ENCODE results near the gene NOD2.

The NOD2 gene

DNA sequence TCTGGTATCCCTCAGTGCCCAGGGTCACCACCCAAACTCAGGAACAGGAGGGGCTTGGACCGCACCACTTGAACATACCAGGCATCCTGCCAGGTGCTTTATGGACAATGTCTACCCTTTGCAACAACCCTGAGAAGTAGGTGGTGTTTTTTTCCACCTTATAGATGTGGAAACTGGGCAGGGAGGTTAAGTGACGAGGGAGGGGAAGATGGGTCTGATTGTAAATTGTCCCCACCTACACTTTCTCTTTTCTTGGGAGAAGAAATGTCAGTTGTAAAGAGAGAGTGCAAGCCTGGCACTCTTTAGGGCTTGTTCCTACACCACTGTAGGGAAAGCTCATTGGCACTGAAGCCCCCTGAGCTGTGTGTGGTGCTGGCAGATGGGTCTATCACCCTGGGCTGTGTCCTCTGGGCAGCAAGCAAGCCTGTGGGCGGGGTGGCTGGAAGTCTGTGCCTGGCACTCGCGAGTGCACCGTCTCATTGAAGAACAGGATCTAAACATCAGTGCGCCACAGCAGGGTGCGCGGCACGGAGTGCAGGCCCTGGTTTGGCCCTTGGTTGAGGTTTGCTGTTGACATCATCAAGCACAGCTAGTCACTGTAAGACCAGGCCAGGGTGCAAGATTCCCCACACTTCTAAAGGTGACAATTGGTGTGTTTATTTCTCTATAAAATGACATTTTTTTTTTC lies 15.1 kb downstream of the NOD2 start:
- DNase-seq (ENCODE audit: low read depth) = no peak
- no peak overlapping the region for H3K4me3 ChIP-seq (ENCODE audit: control insufficient read depth, low read depth, low read length)
- TF ChIP-seq, protein P1, sequence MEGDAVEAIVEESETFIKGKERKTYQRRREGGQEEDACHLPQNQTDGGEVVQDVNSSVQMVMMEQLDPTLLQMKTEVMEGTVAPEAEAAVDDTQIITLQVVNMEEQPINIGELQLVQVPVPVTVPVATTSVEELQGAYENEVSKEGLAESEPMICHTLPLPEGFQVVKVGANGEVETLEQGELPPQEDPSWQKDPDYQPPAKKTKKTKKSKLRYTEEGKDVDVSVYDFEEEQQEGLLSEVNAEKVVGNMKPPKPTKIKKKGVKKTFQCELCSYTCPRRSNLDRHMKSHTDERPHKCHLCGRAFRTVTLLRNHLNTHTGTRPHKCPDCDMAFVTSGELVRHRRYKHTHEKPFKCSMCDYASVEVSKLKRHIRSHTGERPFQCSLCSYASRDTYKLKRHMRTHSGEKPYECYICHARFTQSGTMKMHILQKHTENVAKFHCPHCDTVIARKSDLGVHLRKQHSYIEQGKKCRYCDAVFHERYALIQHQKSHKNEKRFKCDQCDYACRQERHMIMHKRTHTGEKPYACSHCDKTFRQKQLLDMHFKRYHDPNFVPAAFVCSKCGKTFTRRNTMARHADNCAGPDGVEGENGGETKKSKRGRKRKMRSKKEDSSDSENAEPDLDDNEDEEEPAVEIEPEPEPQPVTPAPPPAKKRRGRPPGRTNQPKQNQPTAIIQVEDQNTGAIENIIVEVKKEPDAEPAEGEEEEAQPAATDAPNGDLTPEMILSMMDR (conservative IDR thresholded peaks at IDR 0.05; ENCODE audit: control insufficient read depth, insufficient read depth, low read depth, low read length) = no peak

DNA sequence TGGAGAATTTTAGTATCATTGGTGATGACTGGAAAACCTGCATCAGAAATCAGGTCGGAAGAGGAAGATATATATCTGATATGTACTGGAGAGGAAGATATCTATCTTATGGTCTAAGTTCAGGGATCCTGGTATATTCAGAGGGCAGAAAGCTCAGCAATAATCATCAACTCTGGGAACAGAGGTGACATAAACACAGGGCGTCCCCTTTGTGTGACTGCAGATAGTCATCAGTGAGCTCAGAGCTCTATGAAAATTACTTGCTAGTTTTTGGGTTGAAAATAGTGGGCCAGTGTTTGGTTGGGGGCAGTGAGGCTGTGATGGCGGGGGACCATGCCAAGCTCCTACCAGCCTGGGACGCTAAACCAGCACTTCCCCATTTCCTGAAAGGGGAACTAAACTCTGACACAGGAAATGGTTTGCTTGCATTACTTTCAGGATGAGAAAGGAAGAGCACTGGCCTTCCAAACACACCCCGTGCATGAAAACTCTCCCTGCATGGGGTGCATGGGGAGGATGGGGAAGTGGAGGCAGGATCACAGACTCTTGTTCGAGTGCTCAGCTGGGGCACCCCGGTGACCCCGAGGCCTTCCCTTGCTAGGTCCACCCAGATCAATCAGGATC lies 15.8 kb downstream of the NOD2 start:
- H3K4me3 ChIP-seq (ENCODE audit: control insufficient read depth, low read depth, low read length) = no peak overlapping the region
- DNase-seq (ENCODE audit: low read depth) = no peak

DNA sequence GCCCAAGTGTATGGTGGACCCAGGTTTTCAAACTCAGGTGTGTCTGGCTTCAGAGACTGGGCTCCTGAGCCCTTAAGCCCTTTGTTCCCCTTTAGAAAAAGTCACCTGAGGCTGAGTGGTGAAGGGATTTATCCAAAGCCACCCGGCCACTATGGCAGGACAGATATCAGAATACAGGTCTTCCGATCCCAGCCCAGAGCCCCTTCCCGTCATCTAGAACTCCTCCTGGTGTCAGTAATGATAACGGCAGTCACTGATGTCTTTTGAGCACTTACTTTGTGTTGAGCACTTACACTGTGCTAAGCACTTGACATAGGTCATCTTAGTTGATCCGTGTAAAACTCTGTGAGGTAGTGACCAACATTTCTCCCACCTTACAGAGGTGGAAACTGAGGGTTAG lies 16.6 kb downstream of the NOD2 start:
- no peak overlapping the region for H3K4me3 ChIP-seq (ENCODE audit: control insufficient read depth, low read depth, low read length)
- no peak for DNase-seq (ENCODE audit: low read depth)
- TF ChIP-seq, protein P1 (conservative IDR thresholded peaks at IDR 0.05; ENCODE audit: control insufficient read depth, insufficient read depth, low read depth, low read length) = no peak

More for the DNA sequence above, 15.8 kb downstream of the NOD2 start:
- TF ChIP-seq, protein P1 (conservative IDR thresholded peaks at IDR 0.05; ENCODE audit: control insufficient read depth, insufficient read depth, low read depth, low read length) = no peak

DNA sequence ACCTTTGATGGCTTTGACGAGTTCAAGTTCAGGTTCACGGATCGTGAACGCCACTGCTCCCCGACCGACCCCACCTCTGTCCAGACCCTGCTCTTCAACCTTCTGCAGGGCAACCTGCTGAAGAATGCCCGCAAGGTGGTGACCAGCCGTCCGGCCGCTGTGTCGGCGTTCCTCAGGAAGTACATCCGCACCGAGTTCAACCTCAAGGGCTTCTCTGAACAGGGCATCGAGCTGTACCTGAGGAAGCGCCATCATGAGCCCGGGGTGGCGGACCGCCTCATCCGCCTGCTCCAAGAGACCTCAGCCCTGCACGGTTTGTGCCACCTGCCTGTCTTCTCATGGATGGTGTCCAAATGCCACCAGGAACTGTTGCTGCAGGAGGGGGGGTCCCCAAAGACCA lies 17.6 kb downstream of the NOD2 start:
- H3K4me3 ChIP-seq (ENCODE audit: control insufficient read depth, low read depth, low read length) = no peak overlapping the region
- TF ChIP-seq, protein P1 (conservative IDR thresholded peaks at IDR 0.05; ENCODE audit: control insufficient read depth, insufficient read depth, low read depth, low read length) = no peak
- DNase-seq (ENCODE audit: low read depth) = no peak

DNA sequence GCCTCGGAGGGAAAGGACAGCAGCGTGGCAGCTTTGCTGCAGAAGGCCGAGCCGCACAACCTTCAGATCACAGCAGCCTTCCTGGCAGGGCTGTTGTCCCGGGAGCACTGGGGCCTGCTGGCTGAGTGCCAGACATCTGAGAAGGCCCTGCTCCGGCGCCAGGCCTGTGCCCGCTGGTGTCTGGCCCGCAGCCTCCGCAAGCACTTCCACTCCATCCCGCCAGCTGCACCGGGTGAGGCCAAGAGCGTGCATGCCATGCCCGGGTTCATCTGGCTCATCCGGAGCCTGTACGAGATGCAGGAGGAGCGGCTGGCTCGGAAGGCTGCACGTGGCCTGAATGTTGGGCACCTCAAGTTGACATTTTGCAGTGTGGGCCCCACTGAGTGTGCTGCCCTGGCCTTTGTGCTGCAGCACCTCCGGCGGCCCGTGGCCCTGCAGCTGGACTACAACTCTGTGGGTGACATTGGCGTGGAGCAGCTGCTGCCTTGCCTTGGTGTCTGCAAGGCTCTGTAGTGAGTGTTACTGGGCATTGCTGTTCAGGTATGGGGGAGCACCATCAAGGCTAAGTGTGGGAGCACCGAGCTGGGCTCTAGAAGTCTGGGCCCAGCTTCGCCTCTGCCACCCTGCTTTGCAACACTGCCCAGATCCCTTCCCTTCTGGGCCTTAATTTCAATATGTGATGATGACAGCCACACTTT lies 18.6 kb downstream of the NOD2 start:
- no peak for DNase-seq (ENCODE audit: low read depth)
- H3K4me3 ChIP-seq (ENCODE audit: control insufficient read depth, low read depth, low read length) = no peak overlapping the region
- TF ChIP-seq, protein P1 (conservative IDR thresholded peaks at IDR 0.05; ENCODE audit: control insufficient read depth, insufficient read depth, low read depth, low read length) = no peak

DNA sequence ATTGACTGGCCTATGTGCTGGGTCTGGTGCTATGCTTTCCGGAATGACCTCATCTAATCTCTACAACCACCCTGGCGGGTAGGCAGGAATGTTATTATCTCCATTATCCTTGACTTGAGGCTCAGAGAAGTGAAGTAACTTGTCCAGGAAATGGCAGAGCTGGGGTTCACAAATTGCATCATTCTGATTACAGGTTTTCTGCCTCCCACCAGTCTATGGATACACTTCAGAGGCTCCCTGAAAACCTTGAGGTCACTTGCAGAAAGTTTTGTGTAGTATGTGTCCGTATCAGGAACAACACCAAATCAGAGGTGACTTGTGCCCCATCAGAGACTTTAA lies 19.1 kb downstream of the NOD2 start:
- no peak overlapping the region for H3K4me3 ChIP-seq (ENCODE audit: control insufficient read depth, low read depth, low read length)
- no peak for DNase-seq (ENCODE audit: low read depth)
- TF ChIP-seq, protein P1 (conservative IDR thresholded peaks at IDR 0.05; ENCODE audit: control insufficient read depth, insufficient read depth, low read depth, low read length) = no peak
